ENCODE data around the gene PRDM16.

GRCh38 chr1:3459051-3459908 lies 390.3 kb downstream of the PRDM16 start:
- no peak for TF ChIP-seq POLR2A (IDR thresholded peaks at IDR 0.05)
- no peak for TF ChIP-seq CTCF (IDR thresholded peaks at IDR 0.05)
